Hepatocyte (in vitro differentiated cells): ENCODE data around the gene CEP112. TPM values are rescaled to one million over a fixed set of nuclear protein-coding genes. Genes with fewer than 3 reads are reported as not detected.

Experiments
- DNase-seq: peaks from one replicate; pipeline ENCODE4 v3.0.0-alpha.2; 2016; ENCODE audit warnings: low spot score
- H2AFZ ChIP-seq: fragments of 200-600 bp; sonication (generic); 2 replicates; pipeline ENCODE4 v1.6.0; 2016; ENCODE audit warnings: antibody characterized with exemption, mild to moderate bottlenecking
- H3K27ac ChIP-seq: fragments of 200-600 bp; sonication (generic); 2 replicates; pipeline ENCODE4 v1.5.1; 2016; ENCODE audit warnings: mild to moderate bottlenecking
- H3K27me3 ChIP-seq: fragments of 200-600 bp; sonication (generic); 2 replicates; pipeline ENCODE4 v1.6.1; 2016
- H3K36me3 ChIP-seq: fragments of 200-600 bp; sonication (generic); replicated peaks from 2 replicates; pipeline ENCODE4 v1.5.1; 2016; ENCODE audit warnings: low read depth; ENCODE audit not compliant: insufficient read depth
- H3K4me1 ChIP-seq: fragments of 200-600 bp; sonication (generic); 2 replicates; pipeline ENCODE4 v1.5.1; 2016; ENCODE audit warnings: mild to moderate bottlenecking, moderate library complexity; ENCODE audit not compliant: insufficient read depth
- H3K4me2 ChIP-seq: fragments of 200-600 bp; sonication (generic); 2 replicates; pipeline ENCODE4 v1.6.0; 2016
- H3K4me3 ChIP-seq: fragments of 200-600 bp; sonication (generic); 2 replicates; pipeline ENCODE4 v1.5.1; 2016; ENCODE audit warnings: mild to moderate bottlenecking
- H3K79me2 ChIP-seq: fragments of 200-600 bp; sonication (generic); 2 replicates; pipeline ENCODE4 v1.6.0; 2017; ENCODE audit warnings: mild to moderate bottlenecking
- H3K9me2 ChIP-seq: fragments of 200-600 bp; sonication (generic); replicated peaks from 2 replicates; pipeline ENCODE4 v1.6.0; 2017; ENCODE audit warnings: mild to moderate bottlenecking; ENCODE audit not compliant: insufficient read depth
- H3K9me3 ChIP-seq: fragments of 200-600 bp; sonication (generic); 2 replicates; pipeline ENCODE4 v1.5.1; 2016; ENCODE audit warnings: low read depth, mild to moderate bottlenecking
- H4K20me1 ChIP-seq: fragments of 200-600 bp; sonication (generic); 2 replicates; pipeline ENCODE4 v1.6.0; 2016; ENCODE audit warnings: mild to moderate bottlenecking; ENCODE audit not compliant: insufficient read depth, poor library complexity, severe bottlenecking
- EZH2 ChIP-seq: fragments of 200-600 bp; sonication (generic); IDR thresholded peaks from 2 replicates; pipeline ENCODE4 v1.6.1; 2016; ENCODE audit warnings: antibody characterized with exemption, mild to moderate bottlenecking, borderline replicate concordance
- EZH2phosphoT487 ChIP-seq: fragments of 200-600 bp; sonication (generic); IDR thresholded peaks from one replicate; pipeline ENCODE4 v1.6.1; 2018; ENCODE audit warnings: antibody characterized with exemption, mild to moderate bottlenecking, low read depth, moderate library complexity; ENCODE audit not compliant: unreplicated experiment, severe bottlenecking
- WGBS: methylation state at CpG from one replicate; pipeline ENCODE4 v1.1.6; 2016; ENCODE audit warnings: low lambda C conversion rate; ENCODE audit errors: missing lambda C conversion rate; 5-methylcytosine and 5-hydroxymethylcytosine counted together
- polyA plus RNA-seq: library from polyadenylated mRNA; unstranded; fragments of >200 nt; fragmentation: Nextera tagmentation; extraction: Ambion mirVana; gene quantifications from 2 replicates; pipeline ENCODE4 v1.2.1, GENCODE V29; 2016
- total RNA-seq: library from RNA; depleted of rRNA; stranded (reverse); fragments of >200 nt; gene quantifications from 2 replicates; pipeline ENCODE4 v1.2.3, GENCODE V29; 2014
- TF ChIP-seq, protein P1 (sequence below): fragments of 200-600 bp; sonication (generic); IDR thresholded peaks from 2 replicates; pipeline ENCODE4 v1.5.1; 2016; ENCODE audit warnings: antibody characterized with exemption, mild to moderate bottlenecking; ENCODE audit not compliant: poor library complexity

Gene CEP112
- total and polyA plus RNA-seq, 2 experiments from 2014 or later, result 7.1 to 9.7 TPM

DNA sequence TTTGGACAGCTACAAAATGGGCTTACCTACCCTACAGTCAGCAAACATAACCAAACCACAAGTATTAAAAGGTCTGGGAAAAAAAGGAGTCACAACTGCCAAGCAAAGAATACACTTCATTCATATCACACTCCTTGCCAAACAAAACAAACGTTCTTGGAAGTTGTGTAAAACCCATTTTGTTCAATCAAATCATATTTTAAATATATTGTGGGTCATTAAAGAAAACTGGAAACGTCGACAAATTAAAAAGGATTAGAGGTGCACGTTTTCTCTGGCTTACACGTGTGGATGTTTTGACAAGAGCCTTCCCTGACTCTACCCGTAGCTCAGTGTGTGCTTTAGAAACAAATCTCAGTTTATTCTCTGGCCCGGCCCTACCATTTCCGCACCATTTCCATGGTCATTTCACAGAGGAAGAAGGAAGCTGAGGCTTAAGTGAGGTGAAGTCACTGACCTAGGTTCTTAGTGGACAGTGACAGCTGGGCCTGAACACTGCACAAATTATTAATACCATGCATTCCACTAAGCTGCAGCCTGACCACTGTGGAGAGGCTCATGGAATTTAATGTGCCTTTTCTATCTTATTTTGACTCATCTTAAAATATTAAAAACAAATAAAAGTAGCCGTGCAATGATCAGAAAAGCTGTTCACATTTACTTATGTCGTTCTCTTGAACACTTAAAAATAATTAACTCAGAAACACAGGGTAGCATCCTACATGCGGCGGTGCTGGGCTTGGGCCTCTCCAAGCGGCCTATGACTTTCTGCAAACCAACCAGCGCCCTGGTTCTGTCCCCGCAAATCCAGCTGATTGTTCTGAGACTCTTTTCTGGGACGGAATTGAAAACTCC, 968 bp downstream of the CEP112 start:
- WGBS, result 26% methylated on average over 16 of the region's 16 CpGs
- peak; percentile 12 for DNase-seq
- peak overlapping the region; percentile 92 for H2AFZ ChIP-seq
- H3K4me2 ChIP-seq, result peak overlapping the region; percentile 86
- peak overlapping the region; percentile 77 for H3K27ac ChIP-seq
- no peaks in the 10 kb centered on the region for H3K36me3 ChIP-seq
- H3K9me3 ChIP-seq, result no peaks in the 10 kb centered on the region
- H3K27me3 ChIP-seq, result no peaks in the 10 kb centered on the region
- peak overlapping the region; percentile 79 for H3K4me3 ChIP-seq
- no peaks in the 10 kb centered on the region for H3K9me2 ChIP-seq
- peaks cover 20% of the 10 kb centered on the region for H3K79me2 ChIP-seq
- no peaks in the 10 kb centered on the region for H4K20me1 ChIP-seq
- peaks cover 11% of the 10 kb centered on the region for H3K4me1 ChIP-seq
- TF ChIP-seq EZH2phosphoT487, result no peak
- no peak for TF ChIP-seq EZH2
- TF ChIP-seq, protein P1, sequence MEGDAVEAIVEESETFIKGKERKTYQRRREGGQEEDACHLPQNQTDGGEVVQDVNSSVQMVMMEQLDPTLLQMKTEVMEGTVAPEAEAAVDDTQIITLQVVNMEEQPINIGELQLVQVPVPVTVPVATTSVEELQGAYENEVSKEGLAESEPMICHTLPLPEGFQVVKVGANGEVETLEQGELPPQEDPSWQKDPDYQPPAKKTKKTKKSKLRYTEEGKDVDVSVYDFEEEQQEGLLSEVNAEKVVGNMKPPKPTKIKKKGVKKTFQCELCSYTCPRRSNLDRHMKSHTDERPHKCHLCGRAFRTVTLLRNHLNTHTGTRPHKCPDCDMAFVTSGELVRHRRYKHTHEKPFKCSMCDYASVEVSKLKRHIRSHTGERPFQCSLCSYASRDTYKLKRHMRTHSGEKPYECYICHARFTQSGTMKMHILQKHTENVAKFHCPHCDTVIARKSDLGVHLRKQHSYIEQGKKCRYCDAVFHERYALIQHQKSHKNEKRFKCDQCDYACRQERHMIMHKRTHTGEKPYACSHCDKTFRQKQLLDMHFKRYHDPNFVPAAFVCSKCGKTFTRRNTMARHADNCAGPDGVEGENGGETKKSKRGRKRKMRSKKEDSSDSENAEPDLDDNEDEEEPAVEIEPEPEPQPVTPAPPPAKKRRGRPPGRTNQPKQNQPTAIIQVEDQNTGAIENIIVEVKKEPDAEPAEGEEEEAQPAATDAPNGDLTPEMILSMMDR, result no peak

GRCh38 chr17:66187718-66188117, 4.2 kb downstream of the CEP112 start:
- H3K9me3 ChIP-seq, result no peaks in the 10 kb centered on the region
- H3K4me1 ChIP-seq, result peaks cover 11% of the 10 kb centered on the region
- 92% methylated on average over 2 of the region's 2 CpGs for WGBS
- no peaks in the 10 kb centered on the region for H3K9me2 ChIP-seq
- H4K20me1 ChIP-seq, result no peaks in the 10 kb centered on the region
- DNase-seq, result no peak
- H3K27me3 ChIP-seq, result no peaks in the 10 kb centered on the region
- no peak overlapping the region for H2AFZ ChIP-seq
- H3K4me3 ChIP-seq, result no peak overlapping the region
- TF ChIP-seq EZH2phosphoT487 (no peak), EZH2 (no peak)
- TF ChIP-seq, protein P1, result no peak
- no peak overlapping the region for H3K27ac ChIP-seq
- H3K36me3 ChIP-seq, result no peaks in the 10 kb centered on the region
- H3K4me2 ChIP-seq, result no peak overlapping the region
- peaks cover 32% of the 10 kb centered on the region for H3K79me2 ChIP-seq

- Histone ChIP-seq H3K27me3 (no peaks in the 10 kb centered on the region), H3K79me2 (peaks cover 32% of the 10 kb centered on the region), H3K27ac (no peak overlapping the region), H3K4me3 (no peak overlapping the region), H3K36me3 (no peaks in the 10 kb centered on the region), H3K9me3 (no peaks in the 10 kb centered on the region), H2AFZ (no peak overlapping the region), H3K9me2 (no peaks in the 10 kb centered on the region), H3K4me1 (peaks cover 5% of the 10 kb centered on the region), H4K20me1 (no peaks in the 10 kb centered on the region), H3K4me2 (no peak overlapping the region)
- no peak for TF ChIP-seq EZH2phosphoT487
- TF ChIP-seq, protein P1, result no peak
- no peak for TF ChIP-seq EZH2
- no peak for DNase-seq
- 93% methylated on average over 4 of the region's 4 CpGs for WGBS
Measured at GRCh38 chr17:66185862-66186261, 6.1 kb downstream of the CEP112 start.
